Measurements from ENCODE around the gene RGS6. TPM values are rescaled to one million over a fixed set of nuclear protein-coding genes. Genes with fewer than 3 reads are reported as not detected.

RGS6 gene
- total RNA-seq, 2 experiments from 2014 or later = not detected

GRCh38 chr14:72389200-72389599 is 457.0 kb downstream of the RGS6 start:
- POLR2A ChIA-PET = no interaction called here
- Histone ChIP-seq H3K4me3 (ENCODE audit: low read length) (no peak overlapping the region), H3K4me1 (ENCODE audit: insufficient read depth, low read length) (no peaks in the 10 kb centered on the region), H3K27ac (ENCODE audit: low read depth in 1 of 2, low read length in 2 of 2) (no peak overlapping the region), H3K36me3 (ENCODE audit: insufficient read depth, low read length) (no peaks in the 10 kb centered on the region), H3K9me3 (ENCODE audit: control insufficient read depth in 1 of 2, insufficient read depth in 1 of 2, low read length in 2 of 2) (peaks cover 0 to 7% of the 10 kb centered on the region in 2 experiments), H3K27me3 (ENCODE audit: control insufficient read depth in 1 of 2, insufficient read depth in 2 of 2, low read length in 2 of 2) (no peaks in the 10 kb centered on the region)
- no peak for ATAC-seq (ENCODE audit: poor library complexity)
- CTCF ChIA-PET = no interaction called here
- TF ChIP-seq CTCF (IDR thresholded peaks at IDR 0.05) = no peak
- Mint-ChIP-seq H3K4me1 (ENCODE audit: low read depth) (no peaks in the 10 kb centered on the region), H3K9me3 (no peaks in the 10 kb centered on the region), H3K27ac (no peak overlapping the region), H3K27me3 (peaks cover 5% of the 10 kb centered on the region), H3K4me3 (no peak overlapping the region), H3K36me3 (ENCODE audit: low read depth) (no peaks in the 10 kb centered on the region)
- intact Hi-C loops (cut with DNase I, micrococcal nuclease) = no loop called here
- DNase-seq = no peak

DNA sequence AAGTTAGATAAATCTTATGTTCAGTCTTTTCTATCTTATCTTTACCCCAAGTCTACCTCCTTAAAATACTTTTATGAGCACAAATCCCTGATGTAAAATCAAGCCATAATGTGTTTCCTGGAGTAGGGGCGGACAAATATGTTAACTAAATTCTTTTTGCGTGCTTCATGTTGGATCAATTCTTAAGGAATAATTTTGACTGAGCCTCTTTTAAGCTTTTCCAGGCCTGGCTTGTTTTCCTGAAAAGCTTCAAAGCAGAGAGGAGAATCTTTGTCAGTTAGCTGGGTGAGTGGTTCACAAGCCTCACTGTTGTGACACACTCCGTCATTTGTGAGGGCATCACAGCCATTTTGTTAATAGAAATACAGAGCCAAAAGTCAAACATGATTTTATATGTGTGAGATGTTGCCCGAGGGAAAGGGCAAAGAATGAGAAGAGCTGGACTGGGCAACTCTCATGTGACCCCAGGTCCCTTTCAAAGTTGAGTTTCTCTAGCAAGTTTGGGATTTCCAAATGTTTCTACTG is 468.9 kb downstream of the RGS6 start:
- H3K27me3 Mint-ChIP-seq = peaks cover 62% of the 10 kb centered on the region
- no peaks in the 10 kb centered on the region for H3K36me3 Mint-ChIP-seq (ENCODE audit: low read depth)

DNA sequence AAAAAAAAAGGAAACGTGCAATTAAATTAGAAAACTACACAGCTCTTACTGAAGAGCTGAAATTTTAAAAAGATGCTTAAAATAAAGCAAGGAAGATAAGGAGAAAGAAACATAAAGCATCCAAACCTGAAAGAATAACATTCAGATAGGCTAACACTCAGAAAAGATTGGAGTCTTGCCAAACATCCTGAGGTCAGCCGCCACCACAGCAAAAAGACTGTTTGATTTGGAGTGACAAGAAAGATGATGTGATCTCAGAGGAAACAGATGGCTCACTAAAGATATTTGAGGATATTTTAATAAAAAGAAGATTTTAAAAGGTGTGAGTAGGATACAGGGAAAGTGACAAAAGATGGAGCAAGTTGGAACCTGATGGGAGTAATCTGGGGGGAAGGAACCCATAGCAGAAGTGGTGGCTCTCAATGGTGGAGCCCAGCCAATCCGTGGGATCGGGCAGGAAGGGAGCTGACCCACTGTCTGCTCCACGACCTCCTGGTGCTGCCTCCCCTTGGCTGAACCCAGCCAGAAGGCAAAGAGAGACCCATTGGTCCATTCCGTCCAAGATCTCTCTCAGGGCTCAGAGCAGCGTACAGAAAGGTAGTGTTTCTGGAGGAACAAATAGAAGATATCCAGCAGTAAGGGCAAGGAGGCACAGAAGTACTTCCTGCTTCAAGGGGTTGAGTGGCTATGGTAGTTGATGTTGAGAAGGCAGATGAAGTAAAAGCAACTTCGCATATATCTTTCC is 469.6 kb downstream of the RGS6 start:
- H3K9me3 Mint-ChIP-seq = peaks cover under 1% of the 10 kb centered on the region
- Histone ChIP-seq H3K4me3 (ENCODE audit: low read length) (no peak overlapping the region), H3K27ac (ENCODE audit: low read depth in 1 of 2, low read length in 2 of 2) (no peak overlapping the region), H3K27me3 (ENCODE audit: control insufficient read depth in 1 of 2, insufficient read depth in 2 of 2, low read length in 2 of 2) (peaks cover 8 to 20% of the 10 kb centered on the region in 2 experiments), H3K9me3 (ENCODE audit: control insufficient read depth in 1 of 2, insufficient read depth in 1 of 2, low read length in 2 of 2) (no peaks in the 10 kb centered on the region), H3K4me1 (ENCODE audit: insufficient read depth, low read length) (peaks cover 6% of the 10 kb centered on the region), H3K36me3 (ENCODE audit: insufficient read depth, low read length) (no peaks in the 10 kb centered on the region)
- no peak for TF ChIP-seq CTCF (IDR thresholded peaks at IDR 0.05)
- peaks cover 62% of the 10 kb centered on the region for H3K27me3 Mint-ChIP-seq
- CTCF ChIA-PET = no interaction called here
- H3K27ac Mint-ChIP-seq = no peak overlapping the region
- peaks cover 15% of the 10 kb centered on the region for H3K4me1 Mint-ChIP-seq (ENCODE audit: low read depth)
- ATAC-seq (ENCODE audit: poor library complexity) = no peak
- POLR2A ChIA-PET = no interaction called here
- no peak overlapping the region for H3K4me3 Mint-ChIP-seq
- peak in 6 of 14 experiments; percentile 5 to 50 (median 26) for DNase-seq
- intact Hi-C loops (cut with DNase I, micrococcal nuclease) = no loop called here
- no peaks in the 10 kb centered on the region for H3K36me3 Mint-ChIP-seq (ENCODE audit: low read depth)

More for the DNA sequence above, 468.9 kb downstream of the RGS6 start:
- no peak overlapping the region for H3K4me3 Mint-ChIP-seq
- no peak for TF ChIP-seq CTCF (IDR thresholded peaks at IDR 0.05)
- no peaks in the 10 kb centered on the region for H3K36me3 ChIP-seq (ENCODE audit: insufficient read depth, low read length)
- no peak overlapping the region for H3K27ac Mint-ChIP-seq
- no peaks in the 10 kb centered on the region for H3K9me3 ChIP-seq (ENCODE audit: control insufficient read depth in 1 of 2, insufficient read depth in 1 of 2, low read length in 2 of 2)
- peaks cover 2% of the 10 kb centered on the region for H3K9me3 Mint-ChIP-seq
- no peak overlapping the region for H3K27ac ChIP-seq (ENCODE audit: low read depth in 1 of 2, low read length in 2 of 2)
- DNase-seq (no peak), ATAC-seq (ENCODE audit: poor library complexity) (no peak)
- POLR2A ChIA-PET = no interaction called here
- H3K4me1 Mint-ChIP-seq (ENCODE audit: low read depth) = peaks cover 15% of the 10 kb centered on the region
- H3K27me3 ChIP-seq (ENCODE audit: control insufficient read depth in 1 of 2, insufficient read depth in 2 of 2, low read length in 2 of 2) = peaks cover 8 to 16% of the 10 kb centered on the region in 2 experiments
- intact Hi-C loops (cut with DNase I, micrococcal nuclease) = no loop called here
- H3K4me3 ChIP-seq (ENCODE audit: low read length) = no peak overlapping the region
- H3K4me1 ChIP-seq (ENCODE audit: insufficient read depth, low read length) = peaks cover 6% of the 10 kb centered on the region
- CTCF ChIA-PET = no interaction called here

All from CD4-positive, alpha-beta T cell (primary cell).